ENCODE data around the gene PRND.
"Not testable (repeated sequence)": the region's sequence is repeated elsewhere in the genome, so short reads cannot be mapped to it uniquely, and the experiment has no call there.

PRND gene

GRCh38 chr20:4697189-4697830, 24.4 kb upstream of the PRND start:
- no peak overlapping the region for H3K4me3 ChIP-seq (ENCODE audit: low read length)
- no peak for TF ChIP-seq ZNF274 (IDR thresholded peaks at IDR 0.05; ENCODE audit: low read depth, low read length)

- no peak for TF ChIP-seq ZNF274 (IDR thresholded peaks at IDR 0.05; ENCODE audit: low read depth, low read length)
Observed at GRCh38 chr20:4697831-4698221, 23.9 kb upstream of the PRND start.

GRCh38 chr20:4699216-4699615, 22.5 kb upstream of the PRND start:
- TF ChIP-seq ZNF274 (IDR thresholded peaks at IDR 0.05; ENCODE audit: low read depth, low read length) = no peak
- no peak overlapping the region for H3K4me3 ChIP-seq (ENCODE audit: low read length)

More at GRCh38 chr20:4697831-4698221, 23.9 kb upstream of the PRND start:
- no peak overlapping the region for H3K4me3 ChIP-seq (ENCODE audit: low read length)

- H3K4me3 ChIP-seq (ENCODE audit: low read length) = no peak overlapping the region
- TF ChIP-seq ZNF274 (IDR thresholded peaks at IDR 0.05; ENCODE audit: low read depth, low read length) = no peak
Observed at GRCh38 chr20:4699957-4700356, 21.8 kb upstream of the PRND start.

GRCh38 chr20:4702562-4703280, 19.0 kb upstream of the PRND start:
- H3K4me3 ChIP-seq (ENCODE audit: low read length) = no peak overlapping the region
- TF ChIP-seq ZNF274 (IDR thresholded peaks at IDR 0.05; ENCODE audit: low read depth, low read length) = no peak

GRCh38 chr20:4703281-4703676, 18.4 kb upstream of the PRND start:
- TF ChIP-seq ZNF274 (IDR thresholded peaks at IDR 0.05; ENCODE audit: low read depth, low read length) = no peak
- no peak overlapping the region for H3K4me3 ChIP-seq (ENCODE audit: low read length)

- not testable (repeated sequence) for H3K4me3 ChIP-seq (ENCODE audit: low read length)
Observed at GRCh38 chr20:4706941-4707340, 14.8 kb upstream of the PRND start.

- TF ChIP-seq ZNF274 (IDR thresholded peaks at IDR 0.05; ENCODE audit: low read depth, low read length) = no peak
- H3K4me3 ChIP-seq (ENCODE audit: low read length) = no peak overlapping the region
Observed at GRCh38 chr20:4708036-4708435, 13.7 kb upstream of the PRND start.

- no peak for TF ChIP-seq ZNF274 (IDR thresholded peaks at IDR 0.05; ENCODE audit: low read depth, low read length)
- H3K4me3 ChIP-seq (ENCODE audit: low read length) = no peak overlapping the region
Observed at GRCh38 chr20:4708856-4709255, 12.9 kb upstream of the PRND start.

- no peak for TF ChIP-seq ZNF274 (IDR thresholded peaks at IDR 0.05; ENCODE audit: low read depth, low read length)
- no peak overlapping the region for H3K4me3 ChIP-seq (ENCODE audit: low read length)
Observed at GRCh38 chr20:4709261-4710105, 12.2 kb upstream of the PRND start.

- no peak overlapping the region for H3K4me3 ChIP-seq (ENCODE audit: low read length)
- TF ChIP-seq ZNF274 (IDR thresholded peaks at IDR 0.05; ENCODE audit: low read depth, low read length) = no peak
Observed at GRCh38 chr20:4710106-4710475, 11.6 kb upstream of the PRND start.

GRCh38 chr20:4711511-4711910, 10.2 kb upstream of the PRND start:
- no peak overlapping the region for H3K4me3 ChIP-seq (ENCODE audit: low read length)

GRCh38 chr20:4713401-4713800, 8.3 kb upstream of the PRND start:
- no peak overlapping the region for H3K4me3 ChIP-seq (ENCODE audit: low read length)
- TF ChIP-seq ZNF274 (IDR thresholded peaks at IDR 0.05; ENCODE audit: low read depth, low read length) = no peak

More at GRCh38 chr20:4711511-4711910, 10.2 kb upstream of the PRND start:
- no peak for TF ChIP-seq ZNF274 (IDR thresholded peaks at IDR 0.05; ENCODE audit: low read depth, low read length)

GRCh38 chr20:4714818-4715217, 6.9 kb upstream of the PRND start:
- no peak for TF ChIP-seq ZNF274 (IDR thresholded peaks at IDR 0.05; ENCODE audit: low read depth, low read length)
- H3K4me3 ChIP-seq (ENCODE audit: low read length) = no peak overlapping the region

Data from GM08714 (cell line).